ENCODE measurements around the gene GOLGA6L7.

DNA sequence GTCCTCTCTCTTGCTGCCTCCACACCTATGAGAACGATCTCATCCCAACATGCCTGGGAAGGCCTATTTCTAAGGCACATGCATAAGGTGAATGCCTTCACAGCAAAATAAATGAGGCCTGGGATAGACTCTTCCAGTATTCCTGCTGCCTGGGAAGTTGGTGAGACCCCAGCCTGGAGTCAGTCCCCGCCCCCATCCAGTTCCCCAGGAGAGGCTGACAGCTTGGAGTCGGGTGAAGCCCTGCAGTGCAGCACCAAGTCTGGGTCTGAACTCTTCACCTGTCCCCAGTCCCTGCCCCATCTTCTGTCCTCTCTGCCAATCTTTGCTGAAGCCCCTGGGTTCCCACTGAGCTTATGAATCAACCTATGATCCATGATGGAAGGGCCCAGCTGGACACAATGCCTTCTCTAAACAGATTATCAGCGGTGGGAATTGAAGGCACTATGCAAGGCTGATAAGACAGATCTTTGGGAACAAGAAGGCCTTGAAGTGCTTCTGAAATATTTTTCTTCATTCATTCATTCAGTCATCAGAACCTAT is 27.1 kb upstream of the GOLGA6L7 start:
- TF ChIP-seq, protein P1, sequence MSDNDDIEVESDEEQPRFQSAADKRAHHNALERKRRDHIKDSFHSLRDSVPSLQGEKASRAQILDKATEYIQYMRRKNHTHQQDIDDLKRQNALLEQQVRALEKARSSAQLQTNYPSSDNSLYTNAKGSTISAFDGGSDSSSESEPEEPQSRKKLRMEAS (IDR thresholded peaks at IDR 0.05; ENCODE audit: low read depth, low read length), result no peak
- TF ChIP-seq, protein P2, sequence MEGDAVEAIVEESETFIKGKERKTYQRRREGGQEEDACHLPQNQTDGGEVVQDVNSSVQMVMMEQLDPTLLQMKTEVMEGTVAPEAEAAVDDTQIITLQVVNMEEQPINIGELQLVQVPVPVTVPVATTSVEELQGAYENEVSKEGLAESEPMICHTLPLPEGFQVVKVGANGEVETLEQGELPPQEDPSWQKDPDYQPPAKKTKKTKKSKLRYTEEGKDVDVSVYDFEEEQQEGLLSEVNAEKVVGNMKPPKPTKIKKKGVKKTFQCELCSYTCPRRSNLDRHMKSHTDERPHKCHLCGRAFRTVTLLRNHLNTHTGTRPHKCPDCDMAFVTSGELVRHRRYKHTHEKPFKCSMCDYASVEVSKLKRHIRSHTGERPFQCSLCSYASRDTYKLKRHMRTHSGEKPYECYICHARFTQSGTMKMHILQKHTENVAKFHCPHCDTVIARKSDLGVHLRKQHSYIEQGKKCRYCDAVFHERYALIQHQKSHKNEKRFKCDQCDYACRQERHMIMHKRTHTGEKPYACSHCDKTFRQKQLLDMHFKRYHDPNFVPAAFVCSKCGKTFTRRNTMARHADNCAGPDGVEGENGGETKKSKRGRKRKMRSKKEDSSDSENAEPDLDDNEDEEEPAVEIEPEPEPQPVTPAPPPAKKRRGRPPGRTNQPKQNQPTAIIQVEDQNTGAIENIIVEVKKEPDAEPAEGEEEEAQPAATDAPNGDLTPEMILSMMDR (IDR thresholded peaks at IDR 0.05; ENCODE audit: low read depth, low read length), result no peak
- TF ChIP-seq POLR2A (IDR thresholded peaks at IDR 0.05; ENCODE audit: extremely low read depth, insufficient read length), result no peak
